Muscle layer of duodenum (tissue), 2 donors: ENCODE data around the gene NCKAP1.

Experiments used
- H3K27ac ChIP-seq: one replicate; pipeline ENCODE4 v1.7.0; 2013; ENCODE audit warnings: mild to moderate bottlenecking, low read length
- H3K27me3 ChIP-seq: one replicate; pipeline ENCODE4 v1.7.0; 2013; ENCODE audit warnings: low read depth, mild to moderate bottlenecking, control low read depth, low read length
- H3K36me3 ChIP-seq, 2 donors: one replicate each; pipeline ENCODE4 v1.7.0; 2013; ENCODE audit warnings: low read length in 2 of 2, control low read depth in 1 of 2, mild to moderate bottlenecking in 1 of 2; ENCODE audit not compliant: insufficient read depth in 2 of 2, control insufficient read depth in 1 of 2
- H3K4me1 ChIP-seq, 2 donors: one replicate each; pipeline ENCODE4 v1.7.0; 2013; ENCODE audit warnings: low read length in 2 of 2, mild to moderate bottlenecking in 2 of 2, control low read depth in 1 of 2, moderate library complexity in 1 of 2; ENCODE audit not compliant: insufficient read depth in 2 of 2, control insufficient read depth in 1 of 2
- H3K4me3 ChIP-seq, 2 donors: one replicate each; pipeline ENCODE4 v1.7.0; 2013; ENCODE audit warnings: low read length in 2 of 2, low read depth in 1 of 2, mild to moderate bottlenecking in 1 of 2
- H3K9me3 ChIP-seq, 2 donors: one replicate each; pipeline ENCODE4 v1.7.0; 2013; ENCODE audit warnings: low read length in 2 of 2, control low read depth in 1 of 2, mild to moderate bottlenecking in 1 of 2; ENCODE audit not compliant: control insufficient read depth in 1 of 2
- donor health status: healthy.

The NCKAP1 gene

DNA sequence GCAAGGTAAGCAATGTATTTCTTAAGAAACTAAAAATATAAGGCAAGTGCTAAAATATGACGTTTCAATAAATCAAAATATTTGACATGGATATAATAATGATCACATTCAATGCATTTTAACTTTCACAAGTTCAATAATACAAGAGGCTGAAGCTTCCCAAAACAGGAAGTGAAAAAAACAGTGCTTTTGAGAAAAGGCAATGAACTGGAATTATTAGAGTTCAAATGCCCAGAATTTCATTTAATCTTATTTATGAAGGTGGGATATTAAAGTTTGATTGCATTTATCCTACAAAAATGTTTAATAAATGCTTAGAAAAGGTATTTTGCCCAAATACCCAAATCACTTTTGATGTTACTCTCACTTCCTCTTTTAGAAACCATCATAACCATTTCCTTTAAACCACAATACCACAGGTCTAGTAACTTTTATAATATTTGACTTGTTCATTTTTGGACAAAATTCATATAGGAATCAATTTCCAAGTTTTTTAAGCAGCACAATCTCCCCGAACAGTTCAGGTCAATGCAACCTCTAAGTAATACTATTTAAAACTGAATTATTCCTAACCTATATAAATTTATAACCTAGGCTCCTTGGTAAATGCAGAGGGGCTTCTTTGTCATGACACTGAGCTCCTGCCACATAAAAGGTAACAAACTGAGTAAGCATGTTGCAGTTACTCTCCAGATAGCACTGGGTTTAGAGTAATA is 2.1 kb downstream of the NCKAP1 start:
- H3K27me3 ChIP-seq = no peaks in the 10 kb centered on the region
- H3K4me1 ChIP-seq = peaks cover 15 to 47% of the 10 kb centered on the region in 2 donors
- H3K27ac ChIP-seq = peak overlapping the region; percentile 95
- no peaks in the 10 kb centered on the region for H3K9me3 ChIP-seq
- peaks cover 0 to 14% of the 10 kb centered on the region in 2 donors for H3K36me3 ChIP-seq
- H3K4me3 ChIP-seq = peak overlapping the region; percentile 80 to 82

- Histone ChIP-seq H3K9me3 (no peaks in the 10 kb centered on the region), H3K36me3 (peaks cover 0 to 14% of the 10 kb centered on the region in 2 donors), H3K4me1 (peaks cover 16 to 54% of the 10 kb centered on the region in 2 donors), H3K27ac (peak overlapping the region; percentile 95), H3K4me3 (peak overlapping the region; percentile 80 to 82), H3K27me3 (no peaks in the 10 kb centered on the region)
Observed at GRCh38 chr2:183035298-183035953, 2.8 kb downstream of the NCKAP1 start.

GRCh38 chr2:183034806-183035205 is 3.5 kb downstream of the NCKAP1 start:
- Histone ChIP-seq H3K4me1 (peaks cover 21 to 60% of the 10 kb centered on the region in 2 donors), H3K36me3 (peaks cover 0 to 14% of the 10 kb centered on the region in 2 donors), H3K4me3 (no peak overlapping the region), H3K27me3 (no peaks in the 10 kb centered on the region), H3K9me3 (no peaks in the 10 kb centered on the region), H3K27ac (peak overlapping the region; percentile 40)

DNA sequence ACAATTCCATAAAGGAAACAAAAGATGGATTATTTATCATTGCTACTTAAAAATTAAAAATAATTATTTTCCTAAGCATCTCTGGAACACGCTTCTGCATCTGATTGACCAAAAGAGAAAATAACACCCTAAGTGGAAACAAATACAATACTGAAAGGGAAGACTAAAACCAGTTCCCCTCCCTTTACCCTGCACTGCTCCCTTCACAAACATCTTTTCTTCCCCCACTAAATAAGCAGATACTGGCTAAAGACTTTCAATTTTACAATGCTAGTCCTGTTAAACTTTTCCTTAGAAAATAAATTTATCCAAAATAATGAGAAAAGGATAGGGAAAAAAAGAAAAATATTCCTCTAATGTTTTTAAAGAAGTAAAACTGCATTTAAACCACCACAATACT is 4.3 kb downstream of the NCKAP1 start:
- peaks cover 0 to 14% of the 10 kb centered on the region in 2 donors for H3K36me3 ChIP-seq
- no peaks in the 10 kb centered on the region for H3K9me3 ChIP-seq
- H3K27me3 ChIP-seq = no peaks in the 10 kb centered on the region
- no peak overlapping the region for H3K27ac ChIP-seq
- no peak overlapping the region for H3K4me3 ChIP-seq
- H3K4me1 ChIP-seq = peaks cover 21 to 60% of the 10 kb centered on the region in 2 donors

GRCh38 chr2:183031911-183032794 is 6.1 kb downstream of the NCKAP1 start:
- no peak overlapping the region for H3K4me3 ChIP-seq
- H3K36me3 ChIP-seq = peaks cover 0 to 4% of the 10 kb centered on the region in 2 donors
- H3K27ac ChIP-seq = no peak overlapping the region
- no peaks in the 10 kb centered on the region for H3K9me3 ChIP-seq
- peaks cover 21 to 60% of the 10 kb centered on the region in 2 donors for H3K4me1 ChIP-seq
- no peaks in the 10 kb centered on the region for H3K27me3 ChIP-seq

GRCh38 chr2:183029219-183029618 is 9.0 kb downstream of the NCKAP1 start:
- Histone ChIP-seq H3K4me1 (peaks cover 6 to 47% of the 10 kb centered on the region in 2 donors), H3K27ac (no peak overlapping the region), H3K4me3 (no peak overlapping the region)

GRCh38 chr2:183028108-183028507 is 10.1 kb downstream of the NCKAP1 start:
- Histone ChIP-seq H3K9me3 (no peaks in the 10 kb centered on the region), H3K27me3 (no peaks in the 10 kb centered on the region), H3K4me3 (no peak overlapping the region), H3K27ac (no peak overlapping the region), H3K4me1 (peaks cover 5 to 43% of the 10 kb centered on the region in 2 donors), H3K36me3 (no peaks in the 10 kb centered on the region)

More at GRCh38 chr2:183029219-183029618, 9.0 kb downstream of the NCKAP1 start:
- Histone ChIP-seq H3K36me3 (no peaks in the 10 kb centered on the region), H3K9me3 (no peaks in the 10 kb centered on the region), H3K27me3 (no peaks in the 10 kb centered on the region)

DNA sequence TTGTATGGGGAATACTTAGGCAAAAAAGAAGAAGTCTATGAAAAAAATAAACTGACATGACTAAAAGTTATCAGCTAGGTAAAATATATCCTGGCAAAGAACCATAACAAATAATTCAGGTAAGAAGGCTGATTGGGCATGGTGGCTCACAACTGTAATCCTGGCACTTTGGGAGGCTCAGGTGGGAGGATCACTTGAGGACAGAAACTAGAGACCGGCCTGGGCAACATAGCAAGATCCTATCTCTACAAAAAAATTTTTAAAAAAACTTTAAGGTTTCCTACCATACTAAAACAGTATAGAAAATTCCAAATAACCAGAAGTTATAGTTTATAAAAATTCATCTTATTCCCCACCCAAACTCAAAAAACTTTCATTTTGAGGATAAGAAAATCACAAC is 10.8 kb downstream of the NCKAP1 start:
- Histone ChIP-seq H3K9me3 (no peaks in the 10 kb centered on the region), H3K27ac (no peak overlapping the region), H3K36me3 (no peaks in the 10 kb centered on the region), H3K4me1 (peaks cover 5 to 44% of the 10 kb centered on the region in 2 donors), H3K27me3 (no peaks in the 10 kb centered on the region), H3K4me3 (no peak overlapping the region)

DNA sequence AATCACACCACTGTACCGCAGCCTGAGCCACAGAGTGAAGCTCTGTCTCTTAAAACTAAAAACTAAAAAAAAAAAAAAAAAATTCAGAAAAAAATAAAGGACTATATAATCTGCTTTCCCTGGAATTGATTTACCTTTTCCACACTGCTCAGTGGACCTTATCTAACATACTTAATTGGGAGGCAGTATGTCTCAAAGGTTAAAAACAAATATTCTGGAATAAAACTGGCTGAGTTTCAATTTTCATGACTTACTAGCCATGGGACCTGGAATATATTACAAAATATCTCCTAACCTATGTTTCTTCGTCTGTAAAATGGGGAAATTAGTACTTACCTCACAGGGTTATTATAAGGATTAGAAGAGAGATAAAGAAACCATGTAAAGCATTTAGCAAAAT is 11.8 kb downstream of the NCKAP1 start:
- no peaks in the 10 kb centered on the region for H3K27me3 ChIP-seq
- H3K27ac ChIP-seq = no peak overlapping the region
- H3K36me3 ChIP-seq = peaks cover 0 to 3% of the 10 kb centered on the region in 2 donors
- H3K9me3 ChIP-seq = no peaks in the 10 kb centered on the region
- H3K4me3 ChIP-seq = no peak overlapping the region
- H3K4me1 ChIP-seq = peaks cover 5 to 39% of the 10 kb centered on the region in 2 donors

GRCh38 chr2:183025993-183026392 is 12.3 kb downstream of the NCKAP1 start:
- no peak overlapping the region for H3K4me3 ChIP-seq
- H3K36me3 ChIP-seq = peaks cover 0 to 7% of the 10 kb centered on the region in 2 donors
- H3K27ac ChIP-seq = no peak overlapping the region
- no peaks in the 10 kb centered on the region for H3K27me3 ChIP-seq
- no peaks in the 10 kb centered on the region for H3K9me3 ChIP-seq
- peaks cover 5 to 35% of the 10 kb centered on the region in 2 donors for H3K4me1 ChIP-seq
